Right forelimb (tissue), 1 donor: Measurements from ENCODE around the gene CELA3B.
"Not testable (repeated sequence)": the region's sequence is repeated elsewhere in the genome, so short reads cannot be mapped to it uniquely, and the experiment has no call there.

Source experiments
- DNase-seq: peaks from one replicate; pipeline ENCODE4 v3.0.0-alpha.2; 2018

Gene CELA3B

DNA sequence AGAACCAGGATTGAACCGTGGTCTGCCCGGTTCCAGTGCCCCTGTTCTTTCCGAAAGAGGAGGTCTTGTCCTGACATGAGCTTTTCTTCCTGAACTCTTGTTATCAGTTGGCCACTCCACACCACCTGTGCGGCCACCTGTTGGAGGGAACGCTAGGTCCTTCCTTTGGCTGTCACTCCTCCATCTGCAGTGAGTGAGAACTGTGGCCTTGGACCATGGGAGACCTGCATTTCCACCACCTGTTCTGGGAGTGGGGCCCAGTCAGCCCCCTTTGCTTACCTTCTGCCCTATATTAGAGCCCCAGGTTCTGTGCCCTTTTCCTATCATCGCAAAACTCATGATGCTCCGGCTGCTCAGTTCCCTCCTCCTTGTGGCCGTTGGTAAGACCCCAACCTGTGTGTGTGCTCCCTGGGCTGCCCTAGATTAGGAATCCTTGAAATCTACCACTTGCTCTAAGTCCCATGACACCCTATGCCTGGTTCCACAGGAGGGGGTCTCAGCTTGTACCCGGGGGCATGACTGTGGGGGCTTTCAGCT is at the start of gene CELA3B:
CELA3B (plus strand) TSS at position 320 of the 537 bp plus-strand sequence; CDS start at position 338, 18 bp downstream.
- not testable (repeated sequence) for DNase-seq

- no peak for DNase-seq
Observed at GRCh38 chr1:21927533-21928237, 49.1 kb upstream of the CELA3B start.

DNA sequence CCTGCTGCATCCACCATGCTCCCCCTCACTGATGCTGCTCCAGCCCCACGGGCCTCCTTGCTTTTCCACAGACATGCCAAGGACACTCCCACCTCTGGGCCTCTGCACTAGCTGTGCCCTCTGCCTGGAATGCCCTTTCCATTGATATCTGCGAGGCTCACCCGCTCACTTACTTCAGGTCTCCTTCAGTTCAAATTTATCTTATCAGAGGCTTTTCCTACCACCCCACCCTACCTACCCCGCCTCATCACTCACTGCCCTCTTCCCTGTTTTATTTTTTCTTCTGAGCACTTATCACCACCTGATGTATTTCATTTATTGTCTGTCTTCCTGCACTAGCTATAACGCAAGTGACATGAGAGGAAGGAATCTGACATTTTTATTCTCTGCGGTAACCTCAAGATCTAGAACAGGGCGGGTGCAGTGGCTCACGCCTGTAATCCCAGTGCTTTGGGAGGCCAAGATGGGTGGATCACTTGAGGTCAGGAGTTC is 46.7 kb upstream of the CELA3B start:
- DNase-seq: no peak

DNA sequence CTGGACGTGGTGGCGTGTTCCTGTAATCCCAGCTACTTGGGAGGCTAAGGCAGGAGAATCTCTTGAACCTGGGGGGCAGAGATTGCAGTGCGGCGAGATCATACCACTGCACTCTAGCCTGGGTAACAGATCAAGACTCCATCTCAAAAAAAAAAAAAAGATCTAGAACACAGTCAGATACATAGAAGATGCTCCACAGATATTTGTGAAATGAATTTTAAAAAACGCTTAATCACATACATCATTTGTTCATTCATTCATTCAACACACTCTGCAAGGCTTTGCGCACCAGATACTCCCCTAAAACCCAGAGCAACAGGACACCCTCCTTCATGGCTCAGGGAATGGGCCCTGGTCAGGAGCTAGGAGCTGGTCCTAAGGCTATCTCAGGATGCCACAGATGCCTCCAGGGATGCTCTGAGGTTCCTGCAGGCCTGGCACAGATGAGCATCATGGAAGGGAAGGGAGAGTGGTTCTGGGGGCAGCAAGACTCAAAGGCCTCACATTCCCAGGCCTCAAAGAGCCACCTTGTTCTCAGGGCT is 46.1 kb upstream of the CELA3B start:
- DNase-seq: no peak

DNA sequence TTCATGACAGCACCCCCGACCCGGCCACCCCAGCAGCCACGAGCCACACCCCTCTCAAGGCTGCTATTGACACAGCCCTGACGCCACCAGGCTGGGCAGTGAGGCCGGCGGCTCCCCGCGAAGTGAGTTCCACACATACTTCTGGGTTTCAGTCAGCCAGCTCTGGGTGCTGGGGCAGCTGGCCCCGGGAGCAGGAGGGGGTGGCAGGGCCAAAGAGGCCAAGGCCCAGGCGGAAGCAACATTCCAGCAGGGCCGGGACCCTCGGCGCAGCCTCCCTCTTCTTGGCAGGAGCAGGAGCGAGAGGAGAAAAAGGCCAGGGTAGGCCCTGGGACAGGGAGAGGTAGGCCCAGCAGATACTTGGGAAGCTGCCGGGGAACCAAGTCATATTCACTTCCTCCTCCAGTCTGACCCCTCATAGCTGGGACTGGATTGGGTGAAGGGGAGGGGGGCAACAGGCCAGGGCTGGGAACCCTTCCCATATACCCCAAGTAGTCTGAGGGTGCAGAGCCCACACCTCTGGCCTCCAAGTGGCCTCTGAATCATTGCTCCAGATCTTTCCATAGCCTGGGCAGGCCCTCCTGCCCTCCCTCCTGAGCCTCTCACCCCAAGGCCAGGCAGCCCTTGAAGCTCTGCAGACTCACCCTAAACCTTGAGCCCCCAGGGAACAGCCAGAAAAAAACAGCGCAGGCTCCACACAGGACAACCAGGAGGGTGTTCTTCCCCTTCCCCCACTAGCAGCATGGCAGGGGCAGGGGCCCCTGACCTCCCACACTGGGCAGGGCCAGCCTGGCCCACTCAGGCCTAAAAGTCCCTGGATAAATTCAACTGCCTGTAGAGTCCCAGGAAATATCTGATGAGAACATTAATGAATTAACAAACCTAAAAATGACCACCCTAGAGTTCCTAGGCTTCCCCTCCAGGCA is 45.4 kb upstream of the CELA3B start:
- DNase-seq: peak; percentile 65

- DNase-seq: no peak
Observed at GRCh38 chr1:21932127-21932526, 44.7 kb upstream of the CELA3B start.

- DNase-seq: peak; percentile 65
Observed at GRCh38 chr1:21933397-21934248, 43.2 kb upstream of the CELA3B start.

- DNase-seq: no peak
Observed at GRCh38 chr1:21935393-21935804, 41.4 kb upstream of the CELA3B start.

DNA sequence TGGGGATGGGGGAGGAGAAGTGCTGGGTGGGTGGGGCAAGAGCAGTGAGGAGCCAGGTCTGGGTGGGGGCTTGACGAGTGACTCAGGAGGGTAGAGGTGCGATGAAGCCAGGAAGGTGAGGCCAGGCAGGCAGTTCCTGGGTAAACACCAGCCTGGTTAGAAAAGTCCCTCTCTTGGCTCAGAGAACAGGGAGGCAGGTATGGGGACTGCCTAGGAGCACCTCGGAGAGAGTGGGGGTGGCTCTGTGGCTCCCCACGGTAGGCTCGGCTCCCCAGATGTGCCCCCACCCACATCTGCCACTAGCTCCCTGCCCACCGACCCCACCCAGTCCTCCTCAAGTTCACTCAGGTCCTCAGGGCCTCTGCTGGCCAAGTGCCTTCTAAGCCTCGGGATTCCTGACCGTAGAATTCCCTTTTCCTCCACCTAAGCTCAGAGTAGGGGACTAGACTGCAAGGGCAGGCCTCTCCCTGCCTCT is 40.9 kb upstream of the CELA3B start:
- no peak for DNase-seq

- no peak for DNase-seq
Observed at GRCh38 chr1:21936366-21937031, 40.3 kb upstream of the CELA3B start.

GRCh38 chr1:21937034-21937371 is 39.8 kb upstream of the CELA3B start, which contains the start of gene HSPG2:
Gene HSPG2, minus strand, starts transcription at chr1:21937310. Its CDS starts 93 bp downstream, at chr1:21937217.
- DNase-seq: no peak

- DNase-seq: peak; percentile 92
Observed at GRCh38 chr1:21937372-21938121, 39.3 kb upstream of the CELA3B start.

DNA sequence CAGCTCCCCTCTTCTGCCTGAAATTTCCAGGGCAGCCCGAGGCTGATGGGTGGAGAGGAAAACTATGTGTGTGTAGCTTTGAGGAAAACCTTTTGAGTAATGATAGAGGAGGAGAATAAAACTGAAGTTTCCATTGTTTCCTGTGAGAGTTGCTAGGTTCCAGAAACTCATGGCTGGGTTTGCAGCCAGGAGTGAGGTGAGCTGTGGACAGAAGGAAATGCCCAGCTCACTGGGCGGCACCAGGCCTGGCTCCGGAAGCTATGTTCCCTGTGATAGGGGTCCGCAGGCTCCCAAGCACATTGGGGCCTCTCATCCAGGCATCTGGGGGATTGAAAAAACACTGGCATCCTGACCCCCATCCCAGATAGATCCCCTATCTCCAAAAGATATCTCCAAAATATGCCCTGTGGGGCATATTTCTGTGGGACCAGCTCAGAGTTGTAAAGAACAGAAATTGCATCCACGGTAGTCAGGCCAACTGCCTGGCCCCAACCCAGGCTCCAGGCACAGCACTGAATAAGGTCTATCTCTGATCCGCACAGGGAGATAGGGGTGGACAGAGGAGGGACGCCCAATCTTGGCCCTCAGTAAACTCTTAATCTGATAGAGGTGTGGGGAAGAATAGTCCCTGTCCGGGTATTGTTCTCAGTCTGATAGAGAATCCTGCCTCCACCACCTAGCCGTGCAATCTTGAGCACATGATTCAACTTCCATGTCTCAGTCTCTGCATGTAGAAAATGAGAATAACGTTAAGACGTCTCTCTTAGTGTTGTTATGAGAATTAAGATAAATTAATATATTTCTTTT is 37.9 kb upstream of the CELA3B start:
- DNase-seq: peak; percentile 62

DNA sequence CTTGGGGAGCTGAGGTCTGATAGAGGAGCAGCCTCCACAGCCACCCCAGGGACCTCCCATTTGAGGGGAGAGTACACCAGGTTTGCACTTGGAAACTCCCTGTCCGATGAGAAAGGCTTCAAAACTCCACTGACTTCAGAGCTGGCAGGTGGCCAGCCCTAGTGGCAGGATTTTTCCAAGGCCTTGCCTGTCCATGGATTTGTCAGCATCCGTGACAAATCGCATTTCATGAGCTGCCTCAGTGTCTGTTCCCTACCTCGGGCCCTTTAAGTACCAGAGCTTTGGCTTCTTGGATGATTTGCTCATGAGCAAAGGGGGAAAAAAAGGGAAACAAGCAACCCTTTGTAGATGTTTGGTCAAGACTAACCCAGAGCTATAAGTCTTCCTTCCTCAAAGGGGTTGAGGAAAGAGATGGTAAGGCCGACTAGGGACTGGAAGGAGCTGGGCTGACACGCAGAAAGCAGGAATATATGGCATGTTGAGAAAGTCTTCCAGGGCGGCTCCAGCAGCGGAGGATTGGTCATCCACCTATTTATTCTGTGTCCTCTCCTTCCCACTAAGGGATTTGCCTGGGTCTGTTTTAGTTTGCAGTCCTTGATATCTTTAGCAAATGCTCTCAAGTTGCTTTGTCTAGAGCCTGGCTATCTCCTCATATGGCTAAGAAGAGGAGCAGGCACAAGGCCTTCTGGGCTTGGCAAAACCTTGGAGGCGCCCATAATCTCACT is 37.0 kb upstream of the CELA3B start:
- DNase-seq: peak; percentile 92

DNA sequence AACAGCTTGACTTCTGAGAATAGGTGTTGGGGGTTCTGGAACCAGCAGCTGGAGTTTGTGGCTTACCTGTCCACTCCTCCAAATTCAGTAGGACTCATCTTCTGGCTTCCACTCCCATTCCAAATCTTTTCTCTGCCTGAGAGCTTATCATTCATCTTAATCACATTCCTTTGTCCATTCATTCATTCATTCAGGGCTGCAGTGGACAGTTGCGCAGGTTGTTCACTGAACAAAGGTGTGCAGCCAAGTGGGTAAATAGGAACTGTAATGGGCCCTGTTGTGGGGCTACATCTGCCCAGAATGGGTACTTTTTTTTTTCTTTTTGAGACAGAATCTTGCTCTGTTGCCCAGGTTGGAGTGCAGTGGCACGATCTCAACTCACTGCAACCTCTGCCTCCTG is 36.3 kb upstream of the CELA3B start:
- DNase-seq: no peak

- DNase-seq: no peak
Observed at GRCh38 chr1:21941370-21941769, 35.5 kb upstream of the CELA3B start.

DNA sequence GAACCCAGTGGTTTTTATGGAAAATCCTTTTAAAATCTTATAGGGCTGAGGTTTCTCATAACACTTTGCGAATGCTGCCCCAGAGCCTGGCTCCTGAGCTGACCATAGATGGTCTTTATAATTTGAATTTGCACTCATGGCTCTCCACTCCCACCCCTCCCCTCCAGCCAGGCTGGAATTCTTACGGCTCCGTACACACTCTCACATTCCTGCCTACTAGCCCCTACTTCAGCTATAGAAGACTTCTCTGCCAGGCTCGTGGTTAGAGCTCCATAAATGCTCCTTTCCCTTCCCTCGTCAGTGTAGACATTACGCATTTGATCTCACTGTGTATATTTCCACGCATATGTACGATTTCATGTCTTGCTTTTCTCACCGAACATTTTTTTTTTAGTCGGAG is 34.4 kb upstream of the CELA3B start:
- no peak for DNase-seq

- not testable (repeated sequence) for DNase-seq
Observed at GRCh38 chr1:21942959-21943640, 33.7 kb upstream of the CELA3B start.

DNA sequence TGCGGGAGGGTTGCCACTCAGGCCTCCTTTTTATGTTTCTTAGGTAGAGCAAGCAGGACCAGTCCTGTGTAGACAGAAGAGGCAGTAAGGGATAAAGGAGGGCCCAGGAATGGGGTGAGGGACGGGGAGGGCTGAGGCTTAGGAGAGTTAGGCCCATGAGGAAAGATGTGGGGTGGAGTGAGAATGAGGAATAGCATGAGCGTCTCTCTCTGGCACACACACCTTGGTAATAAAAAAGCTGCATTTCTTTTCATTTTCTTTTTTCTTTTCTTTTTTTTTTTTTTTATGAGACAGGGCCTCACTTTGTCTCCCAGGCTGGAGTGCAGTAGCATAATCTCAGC is 32.1 kb upstream of the CELA3B start:
- DNase-seq: no peak
